ENCODE results near the gene GPR21. TPM values are rescaled to one million over a fixed set of nuclear protein-coding genes. Genes with fewer than 3 reads are reported as not detected.

Gene GPR21
- total and polyA plus RNA-seq, 8 donors = 7.0 TPM; not detected in 7

GRCh38 chr9:123073991-123074422, 40.5 kb downstream of the GPR21 start:
- no peak for TF ChIP-seq CTCF (IDR thresholded peaks at IDR 0.05)
- no peak for TF ChIP-seq POLR2A (IDR thresholded peaks at IDR 0.05)
- no peak for TF ChIP-seq POLR2AphosphoS5 (IDR thresholded peaks at IDR 0.05)
- no peak for TF ChIP-seq EP300 (IDR thresholded peaks at IDR 0.05)
- peak in 1 of 2 donors; percentile 26 for DNase-seq
- H3K36me3 ChIP-seq = peaks cover 12 to 86% (median 79%) of the 10 kb centered on the region in 4 donors
- 51 to 89% (median 68%) methylated on average over 1 of the region's 1 CpG for WGBS, 5 donors
- no peaks in the 10 kb centered on the region for H3K9me3 ChIP-seq
- H3K27me3 ChIP-seq = no peaks in the 10 kb centered on the region
- no peak overlapping the region for H3K4me3 ChIP-seq
- H3K27ac ChIP-seq = peak overlapping the region in 4 of 5 donors; percentile 11 to 63 (median 39)
- H3K4me1 ChIP-seq = peaks cover 0 to 20% (median 7%) of the 10 kb centered on the region in 4 donors
- intact Hi-C loops (cut with DNase I; ENCODE audit: low total_unique reads) = no loop called here

- TF ChIP-seq EP300 (IDR thresholded peaks at IDR 0.05) = no peak
- no peak for TF ChIP-seq POLR2AphosphoS5 (IDR thresholded peaks at IDR 0.05)
- no peak for TF ChIP-seq CTCF (IDR thresholded peaks at IDR 0.05)
- no peak for TF ChIP-seq POLR2A (IDR thresholded peaks at IDR 0.05)
- Histone ChIP-seq H3K27me3 (no peaks in the 10 kb centered on the region), H3K9me3 (no peaks in the 10 kb centered on the region), H3K4me1 (peaks cover 0 to 15% (median 5%) of the 10 kb centered on the region in 4 donors), H3K27ac (peak overlapping the region in 3 of 5 donors; percentile 11 to 63 (median 57)), H3K36me3 (peaks cover 17 to 85% (median 82%) of the 10 kb centered on the region in 4 donors), H3K4me3 (no peak overlapping the region)
- intact Hi-C loops (cut with DNase I; ENCODE audit: low total_unique reads) = no loop called here
- peak in 1 of 2 donors; percentile 26 for DNase-seq
- WGBS, 5 donors = 76 to 87% (median 82%) methylated on average over 3 of the region's 3 CpGs
Measured at GRCh38 chr9:123074628-123075027, 41.2 kb downstream of the GPR21 start.

GRCh38 chr9:123080444-123080843, 47.0 kb downstream of the GPR21 start:
- H3K4me3 ChIP-seq = no peak overlapping the region
- peaks cover 17 to 92% (median 86%) of the 10 kb centered on the region in 4 donors for H3K36me3 ChIP-seq
- H3K27me3 ChIP-seq = no peaks in the 10 kb centered on the region
- no peak for DNase-seq
- TF ChIP-seq EP300 (IDR thresholded peaks at IDR 0.05) (no peak), POLR2AphosphoS5 (IDR thresholded peaks at IDR 0.05) (no peak), CTCF (IDR thresholded peaks at IDR 0.05) (no peak), POLR2A (IDR thresholded peaks at IDR 0.05) (no peak)
- WGBS, 5 donors = 65 to 90% (median 83%) methylated on average over 3 of the region's 3 CpGs
- H3K9me3 ChIP-seq = no peaks in the 10 kb centered on the region
- intact Hi-C loops (cut with DNase I; ENCODE audit: low total_unique reads) = no loop called here
- no peak overlapping the region for H3K27ac ChIP-seq
- no peaks in the 10 kb centered on the region for H3K4me1 ChIP-seq

- Histone ChIP-seq H3K27me3 (no peaks in the 10 kb centered on the region), H3K4me3 (no peak overlapping the region), H3K27ac (no peak overlapping the region), H3K9me3 (no peaks in the 10 kb centered on the region), H3K36me3 (peaks cover 16 to 90% (median 83%) of the 10 kb centered on the region in 4 donors), H3K4me1 (no peaks in the 10 kb centered on the region)
- DNase-seq = peak in 1 of 2 donors; percentile 67
- WGBS, 5 donors = 22 to 43% (median 32%) methylated on average over 2 of the region's 2 CpGs
- TF ChIP-seq EP300 (IDR thresholded peaks at IDR 0.05) (no peak), POLR2AphosphoS5 (IDR thresholded peaks at IDR 0.05) (no peak), CTCF (IDR thresholded peaks at IDR 0.05) (peak in 5 of 7 experiments; percentile 22 to 52 (median 41)), POLR2A (IDR thresholded peaks at IDR 0.05) (no peak)
- intact Hi-C loops (cut with DNase I; ENCODE audit: low total_unique reads) = no loop called here
Measured at GRCh38 chr9:123081824-123082223, 48.4 kb downstream of the GPR21 start.

Measured in stomach (tissue), 9 donors.